Kidney (tissue), 14 donors: ENCODE results near the gene SLC12A1. TPM values are rescaled to one million over a fixed set of nuclear protein-coding genes. Genes with fewer than 3 reads are reported as not detected.

Source experiments
- DNase-seq, 5 donors: peaks; one replicate each; pipeline ENCODE4 v3.0.0-alpha.2; 2013 to 2020
- FAIRE-seq: peaks from 2 replicates; lab custom pipeline; 2012; peaks lifted over from hg19 to GRCh38; lab: Jason Lieb, UNC
- H3K27ac ChIP-seq, 2 donors: one replicate each; pipeline ENCODE4 v1.7.0; 2013; ENCODE audit warnings: low read depth in 2 of 2, low read length in 2 of 2, inconsistent platforms in 1 of 2
- H3K27me3 ChIP-seq: one replicate; pipeline ENCODE4 v1.7.1; 2013; ENCODE audit warnings: low read length, inconsistent platforms; ENCODE audit not compliant: control insufficient read depth, insufficient read depth
- H3K36me3 ChIP-seq, 3 donors: one replicate each; pipeline versions ENCODE4 v1.7.0 to v1.7.1; 2013; ENCODE audit warnings: low read length in 3 of 3, control low read depth in 1 of 3, inconsistent platforms in 1 of 3; ENCODE audit not compliant: insufficient read depth in 3 of 3, control insufficient read depth in 2 of 3
- H3K4me1 ChIP-seq, 3 donors: one replicate each; pipeline versions ENCODE4 v1.7.0 to v1.7.1; 2013; ENCODE audit warnings: low read length in 3 of 3, inconsistent platforms in 1 of 3, low read depth in 1 of 3; ENCODE audit not compliant: control insufficient read depth in 2 of 3, insufficient read depth in 2 of 3
- H3K4me3 ChIP-seq, 3 donors: one replicate each; pipeline versions ENCODE4 v1.7.0 to v1.8.1; 2013; ENCODE audit warnings: low read length in 3 of 3, control low read depth in 1 of 3, inconsistent platforms in 1 of 3
- H3K9ac ChIP-seq, 3 donors: one replicate each; pipeline versions ENCODE4 v1.7.0 to v1.7.1; 2013; ENCODE audit warnings: low read length in 3 of 3, control low read depth in 1 of 3, inconsistent platforms in 1 of 3
- H3K9me3 ChIP-seq, 3 donors: one replicate each; pipeline versions ENCODE4 v1.7.0 to v1.7.1; 2013; ENCODE audit warnings: low read length in 3 of 3, control low read depth in 1 of 3, inconsistent platforms in 1 of 3; ENCODE audit not compliant: control insufficient read depth in 2 of 3, insufficient read depth in 1 of 3
- CTCF ChIP-seq: IDR thresholded peaks from 3 replicates; pipeline ENCODE4 v1.5.1; 2012; ENCODE audit warnings: mild to moderate bottlenecking, moderate library complexity, borderline replicate concordance; ENCODE audit not compliant: insufficient read depth; ENCODE audit errors: extremely low read depth
- intact Hi-C: fragments of 100-400 bp; cut with DNase I; formaldehyde crosslinking; loops from one replicate; pipeline ENCODE4 v1.11.1; 2022
- polyA plus RNA-seq: library from polyadenylated mRNA; stranded (reverse); fragments of 350-450 nt; fragmentation: Illumina TruSeq; extraction: RNeasy Lipid Tissue Mini Kit (QIAGEN cat#74804); gene quantifications from one replicate; pipeline ENCODE4 v1.2.3, GENCODE V29; 2014; ENCODE audit warnings: low read depth, low replicate concordance; ENCODE audit not compliant: insufficient read depth
- total RNA-seq: library from RNA; stranded (reverse); fragmentation: NEBNext Ultra II Directional; extraction: Animal tissue kit (Norgen Biotek cat#: 25700); gene quantifications from one replicate; pipeline ENCODE4 v1.2.1, GENCODE V29; 2021
- donor health status: control.
- donor health status: control.
- donor health status: control.
- donor health status: control.
- donor health status: control.
- donor health status: DM: yes; HTN: yes; CAD: no.
- donor health status: Normal renal cell carcinoma (clear cell type).

SLC12A1 gene
- total and polyA plus RNA-seq, 2 donors from 2014 or later, result 201 to 370 TPM

- H3K9me3 ChIP-seq, result no peaks in the 10 kb centered on the region
- no peak overlapping the region for H3K27ac ChIP-seq
- peaks cover 0 to 2% (median 0%) of the 10 kb centered on the region in 3 donors for H3K4me1 ChIP-seq
- H3K27me3 ChIP-seq, result no peaks in the 10 kb centered on the region
- FAIRE-seq (no peak), DNase-seq (no peak)
- no peak overlapping the region for H3K9ac ChIP-seq
- H3K36me3 ChIP-seq, result no peaks in the 10 kb centered on the region
- no peak overlapping the region for H3K4me3 ChIP-seq
- intact Hi-C loops, result no loop called here
- TF ChIP-seq CTCF, result no peak
These were observed 16.5 kb downstream of the SLC12A1 start for GRCh38 chr15:48222627-48223026.

GRCh38 chr15:48225771-48226170 lies 19.7 kb downstream of the SLC12A1 start:
- peak in 3 of 5 donors; percentile 11 to 48 (median 39) for DNase-seq
- H3K36me3 ChIP-seq, result no peaks in the 10 kb centered on the region
- no peak overlapping the region for H3K27ac ChIP-seq
- H3K4me1 ChIP-seq, result peaks cover 0 to under 1% (median 0%) of the 10 kb centered on the region in 3 donors
- intact Hi-C loops, result no loop called here
- H3K4me3 ChIP-seq, result no peak overlapping the region
- no peak for TF ChIP-seq CTCF
- no peak for FAIRE-seq
- H3K27me3 ChIP-seq, result no peaks in the 10 kb centered on the region
- no peak overlapping the region for H3K9ac ChIP-seq
- no peaks in the 10 kb centered on the region for H3K9me3 ChIP-seq

- no peaks in the 10 kb centered on the region for H3K4me1 ChIP-seq
- no peak overlapping the region for H3K4me3 ChIP-seq
- H3K9ac ChIP-seq, result no peak overlapping the region
- DNase-seq, result no peak
- H3K36me3 ChIP-seq, result no peaks in the 10 kb centered on the region
- no peak overlapping the region for H3K27ac ChIP-seq
- H3K9me3 ChIP-seq, result no peaks in the 10 kb centered on the region
- H3K27me3 ChIP-seq, result no peaks in the 10 kb centered on the region
- intact Hi-C loops, result no loop called here
- FAIRE-seq, result no peak
- no peak for TF ChIP-seq CTCF
These were observed 24.4 kb downstream of the SLC12A1 start for GRCh38 chr15:48230498-48230897.

GRCh38 chr15:48233246-48233645 lies 27.1 kb downstream of the SLC12A1 start:
- Histone ChIP-seq H3K36me3 (no peaks in the 10 kb centered on the region), H3K4me1 (no peaks in the 10 kb centered on the region), H3K27me3 (no peaks in the 10 kb centered on the region), H3K4me3 (no peak overlapping the region), H3K9ac (no peak overlapping the region), H3K27ac (no peak overlapping the region), H3K9me3 (no peaks in the 10 kb centered on the region)
- FAIRE-seq (no peak), DNase-seq (no peak)
- TF ChIP-seq CTCF, result no peak
- intact Hi-C loops, result no loop called here
